B cell (primary cell): ENCODE data around the gene GSPT2. TPM values are rescaled to one million over a fixed set of nuclear protein-coding genes. Genes with fewer than 3 reads are reported as not detected.
A peak's percentile ranks its signal among the peaks of the same experiment; 100 is the strongest.

Experiments used
- ATAC-seq: fragments of 200-7000 bp; cut with Tn5 transposase; one replicate; pipeline ENCODE4 v1.10.0; 2021; ENCODE audit warnings: low read depth, mild to moderate bottlenecking, moderate number of reproducible peaks, moderate library complexity
- CTCF ChIA-PET: fragments of 350-600 bp; sonication (Branson Sonifier 250); formaldehyde crosslinking; loops from one replicate; lab custom pipeline; 2021; ENCODE audit warnings: antibody characterized with exemption, inconsistent platforms; lab: Charles Lee
- POLR2A ChIA-PET: fragments of 350-600 bp; sonication (Branson Sonifier 250); formaldehyde crosslinking; loops from one replicate; lab custom pipeline; 2021; ENCODE audit warnings: antibody characterized with exemption; lab: Charles Lee
- DNase-seq: peaks from one replicate; pipeline ENCODE4 v3.0.0; 2013
- H2AFZ ChIP-seq: 2 replicates; pipeline ENCODE4 v1.6.1; 2012; ENCODE audit warnings: mild to moderate bottlenecking, low read depth, low read length; ENCODE audit not compliant: insufficient read depth, poor library complexity, severe bottlenecking
- H3K27ac ChIP-seq, 2 donors: 1 replicate in 1 of 2; 2 replicates in 1 of 2; pipeline ENCODE4 v1.5.1; 2012 to 2013; ENCODE audit warnings: low read length in 2 of 2, mild to moderate bottlenecking in 2 of 2, moderate library complexity in 1 of 2
- H3K27me3 ChIP-seq, 4 experiments: fragments of 200-600 bp in 1 of 4; sonication (generic) in 1 of 4; replicated peaks in 1 of 4; 1 replicate in 2 of 4; 2 replicates in 2 of 4; pipeline versions ENCODE4 v1.6.1 to v1.7.0; 2013 to 2016; ENCODE audit warnings: low read length in 3 of 4, mild to moderate bottlenecking in 2 of 4, mixed read lengths in 1 of 4, moderate library complexity in 1 of 4; ENCODE audit not compliant: insufficient read depth in 4 of 4, control insufficient read depth in 3 of 4; ENCODE audit errors: control extremely low read depth in 1 of 4
- H3K36me3 ChIP-seq, 2 experiments: replicated peaks in 1 of 2; 1 replicate in 1 of 2; 2 replicates in 1 of 2; pipeline versions ENCODE4 v1.6.1 to v1.7.1; 2013; ENCODE audit warnings: low read length in 1 of 2; ENCODE audit not compliant: insufficient read depth in 2 of 2, control insufficient read depth in 1 of 2; ENCODE audit errors: control extremely low read depth in 1 of 2, extremely low read depth in 1 of 2
- H3K4me1 ChIP-seq, 2 donors: fragments of 200-600 bp in 1 of 2; sonication (generic) in 1 of 2; 1 replicate in 1 of 2; 2 replicates in 1 of 2; pipeline versions ENCODE4 v1.5.1 to v1.6.1; 2013 to 2017; ENCODE audit warnings: low read length in 2 of 2; ENCODE audit not compliant: control insufficient read depth in 2 of 2, insufficient read depth in 2 of 2
- H3K4me2 ChIP-seq: replicated peaks from 2 replicates; pipeline ENCODE3; 2012; ENCODE audit warnings: mild to moderate bottlenecking, low read depth, low read length; ENCODE audit not compliant: poor library complexity, severe bottlenecking
- H3K4me3 ChIP-seq, 5 experiments: fragments of 200-600 bp in 1 of 5; sonication (generic) in 1 of 5; 1 replicate in 3 of 5; 2 replicates in 2 of 5; pipeline versions ENCODE4 v1.5.1 to v1.7.0; 2011 to 2016; ENCODE audit warnings: low read length in 4 of 5, mild to moderate bottlenecking in 4 of 5, low read depth in 2 of 5, control low read depth in 1 of 5, moderate library complexity in 1 of 5; ENCODE audit not compliant: insufficient read depth in 1 of 5; ENCODE audit errors: control extremely low read depth in 1 of 5, extremely low read depth in 1 of 5
- H3K79me2 ChIP-seq: fragments of 200-600 bp; sonication (generic); one replicate; pipeline ENCODE4 v1.6.0; 2016; ENCODE audit warnings: low read length; ENCODE audit not compliant: control insufficient read depth, insufficient read depth
- H3K9ac ChIP-seq: fragments of 200-600 bp; sonication (generic); 2 replicates; pipeline ENCODE4 v1.6.1; 2017; ENCODE audit warnings: mild to moderate bottlenecking, low read length, moderate library complexity
- H3K9me3 ChIP-seq, 3 donors: one replicate each; pipeline versions ENCODE4 v1.6.1 to v1.7.1; 2013; ENCODE audit warnings: low read length in 2 of 3; ENCODE audit not compliant: control insufficient read depth in 2 of 3, insufficient read depth in 1 of 3; ENCODE audit errors: control extremely low read depth in 1 of 3
- H4K20me1 ChIP-seq: 2 replicates; pipeline ENCODE4 v1.6.0; 2012; ENCODE audit warnings: mild to moderate bottlenecking, low read length; ENCODE audit not compliant: insufficient read depth, control insufficient read depth, poor library complexity, severe bottlenecking
- H3K27ac Mint-ChIP-seq: one replicate; pipeline ENCODE4 v1.8.0; 2021; ENCODE audit warnings: mixed read lengths
- H3K27me3 Mint-ChIP-seq: one replicate; pipeline ENCODE4 v1.8.0; 2021; ENCODE audit warnings: mixed read lengths
- H3K4me1 Mint-ChIP-seq: one replicate; pipeline ENCODE4 v1.8.0; 2021; ENCODE audit warnings: mixed read lengths
- H3K4me3 Mint-ChIP-seq: one replicate; pipeline ENCODE4 v1.8.0; 2021; ENCODE audit warnings: mixed read lengths
- H3K9me3 Mint-ChIP-seq: one replicate; pipeline ENCODE4 v1.8.0; 2022; ENCODE audit warnings: mixed read lengths; ENCODE audit not compliant: insufficient read depth
- CTCF ChIP-seq: fragments of 200-600 bp; IDR thresholded peaks from one replicate; pipeline ENCODE4 v1.8.0; 2022; ENCODE audit warnings: antibody characterized with exemption, mild to moderate bottlenecking
- EZH2 ChIP-seq: IDR thresholded peaks from 2 replicates; pipeline ENCODE4 v1.6.1; 2012; ENCODE audit warnings: borderline replicate concordance, low read depth, mild to moderate bottlenecking, moderate library complexity, low read length; ENCODE audit not compliant: insufficient read depth, poor library complexity, severe bottlenecking
- whole genome bisulfite sequencing: methylation state at CpG from one replicate; pipeline ENCODE4 v1.1.5; 2013; ENCODE audit warnings: missing lambda C conversion rate; ENCODE audit not compliant: insufficient coverage; 5-methylcytosine and 5-hydroxymethylcytosine counted together
- intact Hi-C: fragments of 100-400 bp; cut with micrococcal nuclease; formaldehyde crosslinking; loops from one replicate; pipeline ENCODE4 v1.10.0; 2022
- polyA plus RNA-seq: library from polyadenylated mRNA; depleted of rRNA; stranded (reverse); fragments of >200 nt; gene quantifications from 2 replicates; pipeline ENCODE4 v1.2.3, GENCODE V29; 2012
- total RNA-seq, 2 donors: library from RNA; stranded (reverse); fragments of 120-200 nt in 1 of 2; gene quantifications; 1 replicate in 1 of 2; 2 replicates in 1 of 2; pipeline versions ENCODE4 v1.2.3 to v1.2.4, GENCODE V29; 2013 to 2022

Gene GSPT2
- total and polyA plus RNA-seq, 2 donors (not counting 1 experiment from before 2014, with no cell fraction given): 3.0 to 14.5 TPM

GRCh38 chrX:51742586-51742985, 656 bp upstream of the GSPT2 start:
- TF ChIP-seq CTCF (no peak), EZH2 (no peak)
- ChIA-PET POLR2A (no interaction called here), CTCF (no interaction called here)
- peak overlapping the region; percentile 81 for H3K4me3 Mint-ChIP-seq
- H2AFZ ChIP-seq: peak overlapping the region; percentile 72
- H3K27ac Mint-ChIP-seq: no peak overlapping the region
- intact Hi-C loops: no loop called here
- ATAC-seq (no peak), DNase-seq (peak; percentile 1)
- peaks cover 18% of the 10 kb centered on the region for H3K4me1 Mint-ChIP-seq
- peaks cover 0 to 17% of the 10 kb centered on the region in 2 donors for H3K4me1 ChIP-seq
- H3K27me3 ChIP-seq: peaks cover 0 to 13% (median 2%) of the 10 kb centered on the region in 4 experiments
- peak overlapping the region in 1 of 2 donors; percentile 58 for H3K27ac ChIP-seq
- peaks cover 8% of the 10 kb centered on the region for H3K9me3 Mint-ChIP-seq
- no peaks in the 10 kb centered on the region for H4K20me1 ChIP-seq
- peaks cover 0 to 8% of the 10 kb centered on the region in 2 experiments for H3K36me3 ChIP-seq
- H3K27me3 Mint-ChIP-seq: peaks cover 16% of the 10 kb centered on the region
- WGBS: no CpG with 5 or more reads among the region's 3 CpGs
- H3K9ac ChIP-seq: peak overlapping the region; percentile 77
- peak overlapping the region; percentile 75 for H3K4me2 ChIP-seq
- H3K79me2 ChIP-seq: no peaks in the 10 kb centered on the region
- H3K9me3 ChIP-seq: peaks cover 0 to 18% (median 3%) of the 10 kb centered on the region in 3 donors
- peak overlapping the region in 4 of 5 experiments; percentile 65 to 79 (median 77) for H3K4me3 ChIP-seq

- Mint-ChIP-seq H3K4me3 (no peak overlapping the region), H3K27ac (no peak overlapping the region), H3K9me3 (peaks cover 22% of the 10 kb centered on the region), H3K4me1 (peaks cover 18% of the 10 kb centered on the region), H3K27me3 (no peaks in the 10 kb centered on the region)
- DNase-seq: no peak
- Histone ChIP-seq H3K27me3 (no peaks in the 10 kb centered on the region), H4K20me1 (no peaks in the 10 kb centered on the region), H3K36me3 (peaks cover 0 to 8% of the 10 kb centered on the region in 2 experiments), H3K4me3 (no peak overlapping the region), H3K27ac (no peak overlapping the region), H3K9ac (no peak overlapping the region), H3K4me1 (peaks cover 0 to 14% of the 10 kb centered on the region in 2 donors), H3K9me3 (peaks cover 0 to 20% (median 11%) of the 10 kb centered on the region in 3 donors), H2AFZ (no peak overlapping the region), H3K4me2 (no peak overlapping the region), H3K79me2 (no peaks in the 10 kb centered on the region)
- TF ChIP-seq EZH2: no peak
- no peak for TF ChIP-seq CTCF
- ATAC-seq: no peak
- POLR2A ChIA-PET: no interaction called here
- CTCF ChIA-PET: no interaction called here
- intact Hi-C loops: no loop called here
Measured at GRCh38 chrX:51747671-51748070, 4.4 kb downstream of the GSPT2 start.
